ENCODE measurements around the gene CCDC110. TPM values are rescaled to one million over a fixed set of nuclear protein-coding genes. Genes with fewer than 3 reads are reported as not detected.
"Not testable (repeated sequence)": the region's sequence is repeated elsewhere in the genome, so short reads cannot be mapped to it uniquely, and the experiment has no call there.

The CCDC110 gene
- total RNA-seq: 1 to 10 TPM in 1 of 2 donors, under 1 TPM in 1; 0.09 to 1.2 TPM

DNA sequence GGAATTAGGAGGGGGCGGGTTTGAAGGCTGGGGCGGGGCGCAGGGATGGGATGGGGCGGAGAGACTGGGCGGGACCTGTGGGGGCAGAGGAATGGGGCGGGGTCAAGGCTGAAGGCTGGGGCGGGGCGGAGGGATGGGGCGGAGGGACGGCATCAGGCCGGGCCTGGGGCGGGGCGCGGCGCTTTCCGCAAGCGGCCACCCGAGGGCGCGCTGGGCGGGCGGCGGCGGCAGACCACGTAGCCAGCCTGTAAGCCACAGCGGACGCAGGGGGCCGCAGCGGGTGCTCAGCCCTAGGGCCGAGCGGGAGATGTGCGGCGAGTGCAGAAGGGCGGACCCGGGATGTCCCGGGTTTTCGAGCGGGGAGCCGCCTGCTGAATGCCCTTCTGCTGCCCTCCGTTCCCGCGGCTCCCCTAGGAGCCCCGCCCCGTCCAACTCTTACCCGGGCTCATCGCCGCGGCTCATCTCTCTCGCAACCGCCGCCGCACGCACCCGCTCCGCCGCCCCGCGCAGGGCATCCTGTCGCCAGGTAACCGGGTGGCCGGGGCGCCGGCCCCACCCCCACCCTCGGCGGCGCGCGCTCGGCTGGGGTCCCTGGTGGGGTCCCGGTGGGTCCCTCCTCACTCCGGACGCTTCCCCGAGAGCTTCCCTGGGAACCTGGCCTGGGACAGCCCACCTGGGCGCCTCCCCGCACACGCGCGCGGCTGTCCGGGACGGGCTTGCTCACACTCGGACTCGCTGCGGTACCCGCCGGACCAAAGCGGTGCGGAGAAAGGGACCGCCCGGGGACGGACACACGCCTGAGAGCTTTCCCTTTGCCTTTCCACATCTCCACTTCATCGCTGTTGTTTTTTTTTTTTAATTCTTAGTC lies at the start of gene CCDC110:
TSS of gene CCDC110 (minus strand) at position 499 of the 868 bp plus-strand sequence. CDS start at position 449, 50 bp downstream.
- no peak within 1 kb of the TSS for H3K27ac Mint-ChIP-seq
- H3K36me3 Mint-ChIP-seq (ENCODE audit: low read depth): no peaks in the 10 kb centered on the region
- ATAC-seq (replicated peaks): peak; percentile 94
- peak within 1 kb of the TSS; percentile 84 for H3K4me3 Mint-ChIP-seq
- peaks cover 4% of the 10 kb centered on the region for H3K4me1 Mint-ChIP-seq
- no peaks in the 10 kb centered on the region for H3K9me3 Mint-ChIP-seq
- H3K27me3 Mint-ChIP-seq: no peaks in the 10 kb centered on the region

DNA sequence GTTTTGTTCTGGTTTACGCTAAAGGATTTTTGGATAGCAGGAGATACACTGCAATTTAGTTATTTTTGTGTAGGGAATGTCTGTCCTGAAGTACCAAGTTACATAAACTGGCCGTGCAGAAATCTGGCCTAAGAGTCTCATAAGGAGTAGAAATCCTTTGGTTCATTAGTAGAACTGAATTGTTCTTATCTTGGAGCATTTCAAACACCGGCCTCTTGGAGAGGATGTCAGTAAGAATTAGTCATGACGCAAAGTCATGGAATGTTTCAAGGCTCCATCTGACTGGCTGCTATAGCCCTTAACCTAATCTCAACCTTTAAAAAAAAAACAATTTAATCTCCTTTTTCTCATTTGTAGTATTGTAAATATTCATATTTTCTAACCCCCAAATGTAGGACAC lies 48.6 kb upstream of the CCDC110 start:
- ATAC-seq (replicated peaks): no peak
- Mint-ChIP-seq H3K9me3 (no peaks in the 10 kb centered on the region), H3K27me3 (peaks cover 23% of the 10 kb centered on the region), H3K4me1 (no peaks in the 10 kb centered on the region), H3K36me3 (ENCODE audit: low read depth) (no peaks in the 10 kb centered on the region), H3K27ac (no peak overlapping the region), H3K4me3 (no peak overlapping the region)

DNA sequence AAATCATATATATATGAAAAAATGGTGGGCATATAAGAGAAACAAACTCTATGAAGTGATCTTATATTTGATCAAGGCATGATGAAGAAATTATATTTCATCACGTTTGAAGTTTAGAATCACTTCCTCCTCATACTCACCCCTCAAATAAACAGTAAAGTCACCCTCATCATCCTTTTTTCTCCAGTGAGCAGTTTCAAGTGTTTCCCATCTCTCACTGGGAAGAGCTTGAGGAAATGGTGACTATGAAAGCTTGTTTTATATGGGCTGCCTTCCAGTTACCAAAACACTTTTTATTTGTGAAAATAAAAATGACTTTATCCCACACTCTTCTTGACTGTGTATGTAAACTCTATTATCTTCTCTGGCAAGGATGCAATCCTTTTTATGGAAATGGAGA lies 47.0 kb upstream of the CCDC110 start:
- Mint-ChIP-seq H3K36me3 (ENCODE audit: low read depth) (no peaks in the 10 kb centered on the region), H3K9me3 (no peaks in the 10 kb centered on the region), H3K27me3 (peaks cover 35% of the 10 kb centered on the region), H3K4me3 (no peak overlapping the region), H3K27ac (no peak overlapping the region), H3K4me1 (peaks cover 5% of the 10 kb centered on the region)
- ATAC-seq (replicated peaks): no peak

DNA sequence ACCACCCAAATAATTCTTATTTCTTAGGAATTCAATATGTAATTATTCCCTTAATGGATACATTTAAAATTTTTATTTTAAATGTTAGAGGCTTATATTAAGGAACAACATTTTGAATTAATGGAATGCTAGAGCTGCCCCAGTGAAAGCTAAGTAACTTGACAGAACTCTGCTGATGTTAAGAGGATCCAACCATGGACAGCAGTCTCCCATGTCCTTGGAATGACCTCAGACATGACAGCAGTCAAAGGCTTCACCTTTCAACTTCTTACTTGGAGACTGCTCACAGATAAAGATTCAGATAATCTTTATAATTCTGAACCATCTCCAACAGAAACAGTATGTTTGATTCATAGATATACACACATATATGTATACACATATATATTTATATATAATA lies 46.5 kb upstream of the CCDC110 start:
- peaks cover 37% of the 10 kb centered on the region for H3K27me3 Mint-ChIP-seq
- H3K27ac Mint-ChIP-seq: no peak overlapping the region

DNA sequence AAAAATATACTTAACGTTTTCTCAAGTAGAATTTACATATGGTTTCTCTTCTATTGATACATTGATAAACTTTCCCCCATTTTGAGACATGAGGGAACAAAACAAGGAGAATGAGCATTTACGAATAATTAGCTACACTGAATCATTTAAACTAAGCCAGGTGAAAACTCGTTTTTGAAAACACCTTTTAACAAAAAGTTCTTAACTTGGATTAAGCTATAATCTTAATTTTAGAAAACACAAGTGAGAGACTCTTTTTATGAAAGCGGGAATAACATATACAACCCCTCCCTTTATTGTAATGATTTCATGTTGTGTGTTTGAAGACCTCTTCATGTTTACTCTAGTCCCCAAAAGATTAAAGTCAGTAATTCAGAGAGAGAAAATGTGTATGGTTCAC lies 43.7 kb upstream of the CCDC110 start:
- Mint-ChIP-seq H3K27ac (no peak overlapping the region), H3K4me3 (no peak overlapping the region), H3K9me3 (no peaks in the 10 kb centered on the region), H3K36me3 (ENCODE audit: low read depth) (no peaks in the 10 kb centered on the region), H3K27me3 (peaks cover 43% of the 10 kb centered on the region), H3K4me1 (peaks cover 12% of the 10 kb centered on the region)
- no peak for ATAC-seq (replicated peaks)

More for the DNA sequence above, 46.5 kb upstream of the CCDC110 start:
- ATAC-seq (replicated peaks): no peak
- H3K4me1 Mint-ChIP-seq: peaks cover 9% of the 10 kb centered on the region
- H3K36me3 Mint-ChIP-seq (ENCODE audit: low read depth): no peaks in the 10 kb centered on the region
- no peaks in the 10 kb centered on the region for H3K9me3 Mint-ChIP-seq
- H3K4me3 Mint-ChIP-seq: no peak overlapping the region

DNA sequence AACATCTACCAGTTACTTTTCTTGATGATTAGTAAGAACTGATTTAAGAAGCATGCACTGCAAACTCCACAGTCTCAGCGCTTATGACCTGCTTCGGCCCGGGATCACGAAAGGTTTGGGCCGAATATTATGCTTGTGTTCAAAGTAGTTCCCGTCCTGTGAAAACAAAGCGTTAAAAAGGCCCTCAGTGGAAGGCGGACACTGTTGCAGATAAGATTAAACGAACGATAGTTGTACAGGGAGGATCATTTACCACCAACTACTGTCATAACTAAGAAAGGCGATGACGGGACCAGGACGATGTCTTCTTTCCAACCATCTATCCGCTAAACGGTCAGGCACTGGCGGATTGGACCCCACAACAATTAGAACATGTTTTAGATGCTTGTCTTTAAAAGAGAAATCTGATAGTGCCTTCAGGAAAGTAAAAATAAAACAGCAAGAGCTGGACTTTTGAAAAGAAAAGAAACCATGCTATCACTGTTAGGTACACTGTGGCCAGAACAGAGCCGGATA lies 42.7 kb upstream of the CCDC110 start:
- peak overlapping the region; percentile 46 for H3K4me3 Mint-ChIP-seq
- H3K36me3 Mint-ChIP-seq (ENCODE audit: low read depth): no peaks in the 10 kb centered on the region
- H3K9me3 Mint-ChIP-seq: no peaks in the 10 kb centered on the region
- no peak for ATAC-seq (replicated peaks)
- H3K4me1 Mint-ChIP-seq: peaks cover 12% of the 10 kb centered on the region
- peaks cover 47% of the 10 kb centered on the region for H3K27me3 Mint-ChIP-seq
- H3K27ac Mint-ChIP-seq: no peak overlapping the region

DNA sequence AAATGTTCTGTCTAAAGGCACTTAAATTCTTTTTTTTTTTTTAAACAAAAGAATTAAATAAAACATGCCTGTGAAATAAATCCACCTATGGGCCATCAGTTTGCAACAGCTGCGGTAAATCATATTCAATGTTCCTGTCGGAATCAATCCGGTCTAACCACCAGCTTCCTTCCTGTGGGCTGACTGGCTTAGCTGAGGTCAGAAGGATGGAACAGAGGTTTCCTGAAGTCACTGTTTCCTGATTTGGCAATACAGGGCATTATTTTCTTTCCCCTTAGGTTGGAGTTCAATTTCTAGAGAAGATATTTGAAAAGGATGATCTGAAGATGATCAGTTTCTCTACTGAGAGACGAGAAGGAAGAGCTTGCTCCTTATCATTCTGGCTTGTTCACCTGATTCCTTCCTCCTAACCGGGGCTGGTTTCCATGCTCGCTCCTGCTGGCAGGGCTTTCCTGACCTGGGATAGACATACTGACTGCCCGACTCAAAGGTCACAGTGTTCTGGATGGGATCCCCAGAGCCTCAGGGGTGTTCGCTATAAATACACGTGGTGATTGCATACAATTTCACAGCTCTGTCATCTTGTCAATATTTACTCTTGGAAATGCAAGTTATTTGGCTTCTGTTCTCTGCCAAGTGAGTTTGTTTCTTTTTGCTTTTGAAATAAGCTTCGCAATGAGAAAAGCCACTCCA lies 42.1 kb upstream of the CCDC110 start:
- Mint-ChIP-seq H3K4me1 (peaks cover 12% of the 10 kb centered on the region), H3K9me3 (no peaks in the 10 kb centered on the region), H3K27ac (no peak overlapping the region), H3K4me3 (peak overlapping the region; percentile 46), H3K36me3 (ENCODE audit: low read depth) (no peaks in the 10 kb centered on the region), H3K27me3 (peaks cover 47% of the 10 kb centered on the region)
- no peak for ATAC-seq (replicated peaks)

DNA sequence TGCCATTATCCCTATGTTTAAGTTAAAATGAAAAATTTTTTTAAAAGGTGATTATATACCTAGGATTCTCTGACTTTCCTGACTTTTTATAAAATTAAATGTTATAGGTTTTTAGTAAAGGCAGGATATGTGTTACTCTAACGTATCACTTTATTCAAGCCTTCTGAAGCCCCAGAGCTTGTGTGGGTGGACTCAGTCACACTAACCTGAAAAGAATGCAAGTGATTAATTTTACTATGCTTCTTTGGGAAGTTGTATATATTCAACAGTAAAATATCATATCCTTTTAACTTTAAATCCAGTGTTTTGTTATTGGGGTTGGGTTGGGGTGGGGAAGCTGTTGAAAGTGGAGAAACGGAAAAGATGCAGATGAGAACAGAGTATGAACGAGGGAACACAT lies 41.0 kb upstream of the CCDC110 start:
- H3K4me3 Mint-ChIP-seq: peak overlapping the region; percentile 46
- no peaks in the 10 kb centered on the region for H3K36me3 Mint-ChIP-seq (ENCODE audit: low read depth)
- H3K27ac Mint-ChIP-seq: no peak overlapping the region
- H3K9me3 Mint-ChIP-seq: no peaks in the 10 kb centered on the region
- H3K27me3 Mint-ChIP-seq: peaks cover 50% of the 10 kb centered on the region
- no peak for ATAC-seq (replicated peaks)
- peaks cover 12% of the 10 kb centered on the region for H3K4me1 Mint-ChIP-seq

DNA sequence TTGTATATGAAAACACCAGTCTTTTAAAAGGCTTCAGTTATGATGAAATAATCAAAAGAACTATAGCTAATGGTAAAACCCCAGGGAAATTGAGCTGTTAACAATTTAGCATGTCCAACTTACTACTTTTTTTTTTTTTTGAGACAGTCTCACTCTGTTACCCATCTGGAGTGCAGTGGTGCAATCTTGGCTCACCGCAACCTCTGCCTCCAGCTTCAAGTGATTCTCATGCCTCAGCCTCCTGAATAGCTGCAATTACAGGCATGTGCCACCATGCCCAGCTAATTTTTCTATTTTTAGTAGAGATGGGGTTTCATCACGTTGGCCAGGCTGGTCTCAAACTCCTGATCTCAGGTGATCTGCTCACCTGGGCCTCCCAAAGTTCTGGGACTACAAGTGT lies 39.7 kb upstream of the CCDC110 start:
- H3K9me3 Mint-ChIP-seq; H3K27ac Mint-ChIP-seq; H3K4me3 Mint-ChIP-seq; ATAC-seq (replicated peaks); H3K36me3 Mint-ChIP-seq (ENCODE audit: low read depth): not testable (repeated sequence)
- H3K27me3 Mint-ChIP-seq: peaks cover 45% of the 10 kb centered on the region
- peaks cover 12% of the 10 kb centered on the region for H3K4me1 Mint-ChIP-seq

DNA sequence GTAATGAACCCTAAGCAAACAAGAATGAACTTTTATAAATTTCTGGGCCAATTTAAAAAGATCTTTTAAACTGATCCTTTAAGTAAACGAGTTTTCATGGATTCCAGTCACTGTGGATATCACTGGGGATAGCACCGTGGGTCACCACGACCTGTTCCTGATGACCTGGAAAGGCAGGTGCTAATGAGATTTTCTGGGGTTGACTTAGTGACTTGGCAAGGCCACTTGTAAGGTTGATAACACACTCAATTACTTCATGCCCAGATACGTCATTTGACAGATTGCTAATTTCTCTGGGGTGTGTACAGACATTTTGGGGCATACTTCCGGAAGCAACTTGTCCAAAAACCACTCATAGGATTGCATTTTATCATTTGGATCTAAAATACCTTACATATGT lies 39.3 kb upstream of the CCDC110 start:
- no peaks in the 10 kb centered on the region for H3K9me3 Mint-ChIP-seq
- H3K36me3 Mint-ChIP-seq (ENCODE audit: low read depth): no peaks in the 10 kb centered on the region
- peaks cover 45% of the 10 kb centered on the region for H3K27me3 Mint-ChIP-seq
- H3K4me1 Mint-ChIP-seq: peaks cover 12% of the 10 kb centered on the region
- no peak overlapping the region for H3K4me3 Mint-ChIP-seq
- no peak overlapping the region for H3K27ac Mint-ChIP-seq
- ATAC-seq (replicated peaks): no peak

DNA sequence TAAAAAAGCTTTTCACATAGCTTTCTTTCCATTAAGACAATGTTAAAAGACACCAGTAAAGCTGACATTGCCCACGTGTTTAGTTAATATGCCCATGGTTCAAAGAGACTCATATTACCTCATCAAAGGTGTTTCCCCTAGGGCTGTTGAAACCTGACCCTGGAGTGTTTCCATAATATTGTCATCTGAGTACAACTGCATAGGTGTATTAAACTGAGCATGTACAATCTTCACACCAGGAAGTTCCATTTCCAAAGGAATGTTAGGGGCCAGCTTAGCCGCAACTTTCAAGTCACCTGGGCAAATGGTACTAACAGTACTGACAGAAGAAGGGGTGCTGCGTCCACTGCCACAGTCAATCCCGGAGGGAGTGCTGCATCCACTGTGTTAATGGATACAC lies 36.6 kb upstream of the CCDC110 start:
- Mint-ChIP-seq H3K4me3 (no peak overlapping the region), H3K4me1 (peaks cover 4% of the 10 kb centered on the region), H3K36me3 (ENCODE audit: low read depth) (no peaks in the 10 kb centered on the region), H3K27me3 (peaks cover 32% of the 10 kb centered on the region), H3K9me3 (no peaks in the 10 kb centered on the region), H3K27ac (no peak overlapping the region)
- no peak for ATAC-seq (replicated peaks)

DNA sequence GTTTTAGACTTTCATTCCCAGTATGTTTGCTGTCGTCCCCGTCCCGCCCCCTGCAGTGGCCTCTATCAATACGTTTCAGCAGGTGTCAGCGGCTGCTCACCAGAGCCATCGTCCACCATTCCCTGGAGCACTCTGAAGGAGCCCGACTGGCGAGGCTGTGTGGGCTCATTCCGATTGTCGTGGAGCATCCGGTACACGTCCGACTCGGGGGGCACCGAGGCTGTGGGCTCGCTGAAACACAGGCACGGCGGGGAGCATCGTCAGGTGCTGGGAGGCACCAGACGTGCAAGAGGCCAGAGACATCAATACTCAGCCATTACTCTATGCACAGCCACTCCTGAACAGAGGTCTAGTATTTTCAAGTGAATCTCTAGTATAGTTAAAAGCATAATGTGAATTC lies 34.9 kb upstream of the CCDC110 start:
- H3K27ac Mint-ChIP-seq: no peak overlapping the region

DNA sequence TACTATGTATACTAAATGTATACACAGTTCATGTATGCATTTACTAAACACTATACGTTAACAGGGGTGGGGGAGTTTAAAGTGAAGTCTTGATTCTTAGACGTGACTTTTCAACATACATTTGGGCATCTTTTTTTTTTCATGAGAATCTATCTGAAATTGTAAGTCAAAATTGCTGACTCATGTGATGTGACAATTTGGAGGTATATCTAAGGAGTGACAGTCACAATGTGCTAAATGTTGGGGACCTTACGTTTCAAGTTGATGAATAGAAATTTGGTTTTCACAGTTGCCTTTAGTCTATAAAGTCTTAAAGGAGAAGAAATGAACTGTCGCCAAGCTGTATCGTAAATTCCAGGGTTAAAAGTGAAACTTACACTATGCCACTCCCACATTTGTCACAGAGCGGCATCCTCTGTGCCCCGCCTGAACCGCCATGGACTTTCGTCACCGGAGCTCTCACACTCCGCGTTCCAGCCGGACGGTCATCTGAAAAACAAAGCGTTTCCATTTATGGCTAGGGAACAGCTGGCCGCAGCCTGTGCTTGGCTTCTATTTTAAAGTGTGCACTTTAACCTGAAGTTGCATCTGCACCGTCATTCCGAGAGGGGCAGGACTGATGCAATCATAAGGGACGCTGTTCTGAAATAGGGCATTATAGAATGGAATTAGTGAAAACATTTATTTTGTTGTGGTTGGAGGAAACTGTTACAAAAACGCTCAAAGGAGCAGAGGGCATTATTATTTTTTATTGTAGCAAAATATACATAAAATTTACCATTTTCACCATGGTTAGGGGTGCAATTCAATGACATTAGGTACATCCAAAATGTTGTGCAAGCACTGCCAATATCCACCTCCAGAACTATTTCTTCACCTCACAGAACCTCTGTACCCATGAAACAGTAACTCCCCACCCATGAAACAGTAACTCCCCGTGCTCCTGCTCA lies 32.8 kb upstream of the CCDC110 start:
- Mint-ChIP-seq H3K9me3 (no peaks in the 10 kb centered on the region), H3K4me3 (no peak overlapping the region), H3K27me3 (peaks cover 16% of the 10 kb centered on the region), H3K4me1 (no peaks in the 10 kb centered on the region), H3K36me3 (ENCODE audit: low read depth) (no peaks in the 10 kb centered on the region), H3K27ac (no peak overlapping the region)
- ATAC-seq (replicated peaks): no peak

More for the DNA sequence above, 34.9 kb upstream of the CCDC110 start:
- H3K4me3 Mint-ChIP-seq: no peak overlapping the region
- H3K9me3 Mint-ChIP-seq: no peaks in the 10 kb centered on the region
- no peaks in the 10 kb centered on the region for H3K36me3 Mint-ChIP-seq (ENCODE audit: low read depth)
- ATAC-seq (replicated peaks): no peak
- H3K27me3 Mint-ChIP-seq: peaks cover 18% of the 10 kb centered on the region
- H3K4me1 Mint-ChIP-seq: no peaks in the 10 kb centered on the region

DNA sequence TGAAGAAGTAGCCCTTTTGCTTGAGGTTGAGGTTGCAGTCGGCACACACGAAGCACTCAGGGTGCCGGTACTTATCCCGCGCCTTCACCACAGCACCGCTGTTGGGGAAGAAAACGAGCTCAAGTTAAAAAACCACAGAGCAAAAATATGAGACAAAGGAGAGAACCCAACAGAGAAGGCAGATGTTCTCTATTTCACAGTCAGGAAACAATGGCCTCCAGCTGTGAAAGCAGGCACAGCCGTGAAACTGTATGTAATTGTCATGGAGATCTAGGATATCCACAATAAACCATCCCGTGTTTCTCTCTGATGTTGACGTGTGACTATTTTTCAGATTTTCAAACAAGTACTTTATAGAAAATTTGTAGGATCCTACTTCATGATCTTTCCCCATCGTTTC lies 30.9 kb upstream of the CCDC110 start:
- Mint-ChIP-seq H3K4me3 (no peak overlapping the region), H3K27me3 (peaks cover 13% of the 10 kb centered on the region), H3K27ac (no peak overlapping the region), H3K36me3 (ENCODE audit: low read depth) (no peaks in the 10 kb centered on the region), H3K4me1 (no peaks in the 10 kb centered on the region), H3K9me3 (no peaks in the 10 kb centered on the region)
- no peak for ATAC-seq (replicated peaks)

Data from activated T-helper 17 cell treated with anti-CD3 and anti-CD28 coated beads, Interleukin-2, amount 50 U/mL, for 72 hours (primary cell).